D721Med (cell line): ENCODE measurements around the gene GLB1L3.

Experiments used
- DNase-seq: peaks from one replicate; pipeline ENCODE4 v3.0.0; 2011; ENCODE audit warnings: low spot score; ENCODE audit not compliant: insufficient read length
- FAIRE-seq: peaks from 2 replicates; lab custom pipeline; 2011; peaks lifted over from hg19 to GRCh38; lab: Jason Lieb, UNC
- TF ChIP-seq, protein P1 (sequence below): IDR thresholded peaks from 2 replicates; pipeline ENCODE4 v1.5.1; 2012; ENCODE audit warnings: mild to moderate bottlenecking, control low read depth; ENCODE audit not compliant: insufficient read depth; ENCODE audit errors: missing control alignments

GLB1L3 gene

DNA sequence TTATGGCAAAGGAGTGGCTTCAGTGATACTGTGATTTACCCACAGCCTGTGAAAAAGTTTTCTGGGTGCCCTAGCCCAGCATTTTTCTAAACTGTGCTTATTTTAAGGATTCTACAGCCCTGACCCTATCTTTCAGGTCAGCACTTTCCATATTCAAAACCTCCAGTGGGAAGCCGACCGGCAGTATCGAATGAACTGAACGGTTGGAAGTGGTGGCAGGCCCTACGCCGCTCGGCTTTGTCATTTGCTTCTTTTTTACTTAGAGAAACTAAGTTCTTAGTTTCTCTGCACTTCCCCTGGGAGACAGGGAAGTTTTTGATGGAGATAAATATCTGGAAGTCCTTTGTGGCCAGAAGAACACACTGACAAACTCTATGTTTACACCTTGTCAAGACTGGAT is 56.6 kb downstream of the GLB1L3 start:
- DNase-seq = no peak
- no peak for FAIRE-seq

DNA sequence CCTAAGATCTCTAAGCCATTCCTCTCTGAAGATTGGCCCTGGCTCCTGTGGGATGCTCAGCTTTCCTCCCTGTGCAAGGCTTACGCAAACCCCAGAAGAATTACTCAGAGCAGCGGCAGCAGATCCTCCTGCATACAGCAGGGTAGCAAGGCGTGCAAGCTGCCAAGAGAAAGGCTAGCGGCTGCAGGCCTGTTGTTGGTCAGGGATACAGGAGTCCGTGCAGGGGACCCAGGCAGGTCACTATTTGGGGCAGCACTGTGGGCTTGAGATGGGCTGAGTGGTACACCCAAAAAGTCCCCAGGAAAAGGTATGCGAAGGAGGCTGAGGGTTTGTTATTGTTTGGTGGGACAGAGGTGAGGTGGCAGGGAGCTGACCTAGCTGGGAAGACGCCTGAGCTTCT is 57.1 kb downstream of the GLB1L3 start:
- TF ChIP-seq, protein P1, sequence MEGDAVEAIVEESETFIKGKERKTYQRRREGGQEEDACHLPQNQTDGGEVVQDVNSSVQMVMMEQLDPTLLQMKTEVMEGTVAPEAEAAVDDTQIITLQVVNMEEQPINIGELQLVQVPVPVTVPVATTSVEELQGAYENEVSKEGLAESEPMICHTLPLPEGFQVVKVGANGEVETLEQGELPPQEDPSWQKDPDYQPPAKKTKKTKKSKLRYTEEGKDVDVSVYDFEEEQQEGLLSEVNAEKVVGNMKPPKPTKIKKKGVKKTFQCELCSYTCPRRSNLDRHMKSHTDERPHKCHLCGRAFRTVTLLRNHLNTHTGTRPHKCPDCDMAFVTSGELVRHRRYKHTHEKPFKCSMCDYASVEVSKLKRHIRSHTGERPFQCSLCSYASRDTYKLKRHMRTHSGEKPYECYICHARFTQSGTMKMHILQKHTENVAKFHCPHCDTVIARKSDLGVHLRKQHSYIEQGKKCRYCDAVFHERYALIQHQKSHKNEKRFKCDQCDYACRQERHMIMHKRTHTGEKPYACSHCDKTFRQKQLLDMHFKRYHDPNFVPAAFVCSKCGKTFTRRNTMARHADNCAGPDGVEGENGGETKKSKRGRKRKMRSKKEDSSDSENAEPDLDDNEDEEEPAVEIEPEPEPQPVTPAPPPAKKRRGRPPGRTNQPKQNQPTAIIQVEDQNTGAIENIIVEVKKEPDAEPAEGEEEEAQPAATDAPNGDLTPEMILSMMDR = no peak
- DNase-seq (no peak), FAIRE-seq (no peak)

More for the DNA sequence above, 56.6 kb downstream of the GLB1L3 start:
- TF ChIP-seq, protein P1 = no peak

DNA sequence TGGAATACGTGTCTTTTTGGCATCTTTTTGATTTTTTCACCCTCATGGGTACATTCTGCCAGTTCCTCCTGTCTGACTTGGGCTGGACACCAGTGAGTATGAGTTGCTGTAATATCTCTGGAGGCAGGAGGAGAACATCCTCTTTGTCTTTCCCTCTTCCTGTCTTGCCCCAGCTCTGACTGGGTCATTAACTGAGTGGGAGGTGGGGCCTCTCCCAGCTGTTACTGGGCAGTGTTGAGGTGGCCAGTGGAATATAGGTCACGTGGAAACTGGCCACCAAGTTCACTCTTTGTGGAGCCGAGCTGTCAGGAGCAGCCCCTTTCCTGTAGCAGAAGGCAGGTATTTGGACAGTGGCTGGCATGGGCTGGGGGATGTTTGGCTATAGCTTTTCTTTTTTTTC is 57.8 kb downstream of the GLB1L3 start:
- FAIRE-seq (no peak), DNase-seq (no peak)

DNA sequence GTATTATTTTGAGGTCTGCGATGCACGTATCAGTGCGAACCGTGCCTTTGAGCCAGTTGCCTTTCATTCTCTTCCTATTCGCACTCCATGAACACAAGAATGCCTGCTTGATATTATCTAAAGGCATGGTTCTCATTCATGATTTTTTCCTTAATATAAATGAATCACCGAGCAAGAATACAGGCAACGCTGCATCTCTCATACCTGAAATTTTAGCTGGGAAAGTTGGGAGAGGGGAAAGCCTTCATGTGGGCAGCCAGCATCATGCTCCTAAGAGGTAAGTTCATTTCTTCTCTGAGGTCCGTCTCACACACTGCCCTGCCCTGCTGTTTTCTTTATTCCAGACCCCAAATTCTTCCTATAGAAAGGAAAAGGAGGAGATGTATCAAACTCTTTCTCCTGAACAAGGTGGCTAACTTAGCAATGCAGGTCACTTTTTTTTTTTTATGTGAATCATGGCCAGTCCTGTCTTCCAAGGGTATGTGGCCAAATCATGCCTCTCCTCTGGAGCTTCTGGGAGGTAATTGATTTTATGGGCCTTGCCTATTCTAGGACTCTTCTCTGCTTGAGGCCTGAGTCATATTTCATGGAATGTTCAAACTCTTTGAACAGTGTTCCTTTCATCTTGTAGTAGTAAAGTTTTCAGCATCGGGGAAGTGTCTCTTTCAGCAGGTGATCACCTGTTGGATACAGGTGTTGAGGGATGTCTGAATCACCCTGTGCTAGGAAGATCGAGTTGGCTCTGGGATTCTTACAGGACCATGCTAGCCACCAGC is 58.8 kb downstream of the GLB1L3 start:
- no peak for DNase-seq
- no peak for FAIRE-seq
- TF ChIP-seq, protein P1 = no peak

More for the DNA sequence above, 57.8 kb downstream of the GLB1L3 start:
- TF ChIP-seq, protein P1 = no peak

DNA sequence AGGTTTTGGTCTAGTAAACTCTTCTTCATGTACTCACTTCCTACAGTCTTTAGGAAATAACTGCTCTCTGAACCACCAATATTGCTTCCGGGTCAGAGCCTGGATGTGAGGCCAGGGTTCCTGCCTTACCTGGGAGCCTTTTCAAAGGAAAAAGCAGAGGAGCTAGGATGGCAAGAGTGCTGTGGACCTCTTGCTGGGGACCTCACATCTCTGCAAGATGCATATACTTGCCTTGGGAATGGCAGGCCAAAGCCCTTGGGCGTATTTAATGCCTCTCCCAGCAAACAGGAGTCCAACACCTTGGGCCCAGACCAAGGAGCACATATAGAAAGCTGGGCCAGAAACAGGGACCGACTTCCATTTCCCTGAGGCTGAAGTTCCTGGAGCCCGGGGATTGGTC is 60.9 kb downstream of the GLB1L3 start:
- no peak for DNase-seq
- no peak for FAIRE-seq
- TF ChIP-seq, protein P1 = no peak

DNA sequence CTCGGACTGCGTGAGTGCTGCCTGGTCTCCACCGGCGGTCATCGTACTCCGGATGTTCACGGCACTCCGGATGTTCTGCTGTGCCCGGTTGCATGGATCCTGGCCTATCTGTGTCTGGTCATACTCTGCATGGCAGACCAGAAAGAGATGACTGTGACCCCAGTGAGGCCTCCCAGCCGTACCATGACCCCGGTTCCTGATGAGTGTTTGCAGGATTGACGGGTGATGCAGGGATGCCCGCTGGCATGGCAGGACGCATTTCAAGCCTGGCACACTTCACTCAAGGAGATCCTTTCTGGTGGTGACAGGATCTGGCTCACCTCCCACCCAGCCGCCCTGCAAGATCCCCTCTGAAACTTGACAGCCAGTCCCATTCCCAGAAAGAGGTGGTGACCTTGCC is 61.9 kb downstream of the GLB1L3 start:
- DNase-seq (no peak), FAIRE-seq (no peak)
- TF ChIP-seq, protein P1 = no peak

DNA sequence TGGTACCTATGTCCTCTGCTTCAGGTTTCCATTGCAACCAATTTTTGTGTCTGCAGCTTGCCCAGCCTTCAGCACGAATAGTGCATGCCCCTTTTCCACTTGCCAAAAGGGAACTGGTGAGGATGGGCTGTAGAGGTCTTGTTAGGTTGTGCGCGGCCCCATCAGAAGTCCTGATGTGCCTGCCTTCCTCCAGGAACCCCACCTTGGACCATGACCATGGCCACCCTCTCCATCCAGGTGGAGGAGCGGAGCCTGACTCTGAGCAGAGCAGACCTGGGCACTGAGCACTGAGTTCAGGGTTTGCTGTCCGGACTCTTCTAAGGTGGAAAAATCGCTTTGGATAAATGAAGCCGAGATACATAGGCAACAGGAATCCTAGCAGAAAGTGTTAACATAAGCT is 62.5 kb downstream of the GLB1L3 start:
- FAIRE-seq (no peak), DNase-seq (no peak)
- TF ChIP-seq, protein P1 = no peak
